Cardiac fibroblast (primary cell): Measurements from ENCODE around the gene TTC33.

Experiments
- DNase-seq, 2 donors: peaks; one replicate each; pipeline versions ENCODE4 v3.0.0 to v3.0.0-alpha.2; 2010; ENCODE audit warnings: low read depth in 2 of 2
- H3K4me3 ChIP-seq, 2 donors: replicated peaks in 1 of 2; 1 replicate in 1 of 2; 2 replicates in 1 of 2; pipeline ENCODE4 v1.5.1; 2011; ENCODE audit warnings: low read depth in 2 of 2, low read length in 2 of 2, mild to moderate bottlenecking in 2 of 2, moderate library complexity in 1 of 2
- TF ChIP-seq, protein P1 (sequence below): IDR thresholded peaks from one replicate; pipeline ENCODE4 v1.5.1; 2011; ENCODE audit warnings: low read depth, mild to moderate bottlenecking, low read length, inconsistent platforms

Gene TTC33

DNA sequence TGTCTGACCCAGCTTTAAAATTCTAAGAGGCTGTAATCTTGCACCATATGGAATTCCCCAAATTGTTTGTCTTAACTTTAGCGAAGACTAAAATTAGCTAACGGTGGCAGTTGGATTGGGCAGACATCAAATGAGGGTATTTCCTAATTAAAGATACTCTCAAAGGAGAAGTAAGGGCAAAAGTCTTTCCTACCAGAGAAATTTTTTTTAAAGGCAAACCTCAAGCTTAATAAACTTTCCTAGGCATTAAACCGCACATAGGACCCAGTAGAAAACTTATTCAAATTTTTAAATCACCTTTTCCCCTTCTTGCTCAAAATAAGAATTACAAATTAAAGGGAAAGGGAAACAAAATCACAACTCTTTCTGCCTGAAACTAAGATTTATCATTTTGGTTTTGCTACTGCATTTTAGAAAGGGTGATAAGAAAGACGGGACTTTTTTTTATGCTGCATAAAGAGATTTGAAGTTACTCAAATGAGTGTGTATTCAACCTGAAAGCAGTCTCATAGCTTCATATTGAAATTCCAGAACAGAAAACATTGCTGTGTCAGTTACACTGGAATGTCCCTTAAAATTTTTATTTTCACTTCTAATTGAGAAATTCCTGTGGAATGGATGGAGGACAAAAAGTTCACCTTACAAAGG lies 265.2 kb downstream of the TTC33 start:
- TF ChIP-seq, protein P1, sequence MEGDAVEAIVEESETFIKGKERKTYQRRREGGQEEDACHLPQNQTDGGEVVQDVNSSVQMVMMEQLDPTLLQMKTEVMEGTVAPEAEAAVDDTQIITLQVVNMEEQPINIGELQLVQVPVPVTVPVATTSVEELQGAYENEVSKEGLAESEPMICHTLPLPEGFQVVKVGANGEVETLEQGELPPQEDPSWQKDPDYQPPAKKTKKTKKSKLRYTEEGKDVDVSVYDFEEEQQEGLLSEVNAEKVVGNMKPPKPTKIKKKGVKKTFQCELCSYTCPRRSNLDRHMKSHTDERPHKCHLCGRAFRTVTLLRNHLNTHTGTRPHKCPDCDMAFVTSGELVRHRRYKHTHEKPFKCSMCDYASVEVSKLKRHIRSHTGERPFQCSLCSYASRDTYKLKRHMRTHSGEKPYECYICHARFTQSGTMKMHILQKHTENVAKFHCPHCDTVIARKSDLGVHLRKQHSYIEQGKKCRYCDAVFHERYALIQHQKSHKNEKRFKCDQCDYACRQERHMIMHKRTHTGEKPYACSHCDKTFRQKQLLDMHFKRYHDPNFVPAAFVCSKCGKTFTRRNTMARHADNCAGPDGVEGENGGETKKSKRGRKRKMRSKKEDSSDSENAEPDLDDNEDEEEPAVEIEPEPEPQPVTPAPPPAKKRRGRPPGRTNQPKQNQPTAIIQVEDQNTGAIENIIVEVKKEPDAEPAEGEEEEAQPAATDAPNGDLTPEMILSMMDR: no peak
- H3K4me3 ChIP-seq: no peak overlapping the region
- peak in 1 of 2 donors; percentile 35 for DNase-seq

DNA sequence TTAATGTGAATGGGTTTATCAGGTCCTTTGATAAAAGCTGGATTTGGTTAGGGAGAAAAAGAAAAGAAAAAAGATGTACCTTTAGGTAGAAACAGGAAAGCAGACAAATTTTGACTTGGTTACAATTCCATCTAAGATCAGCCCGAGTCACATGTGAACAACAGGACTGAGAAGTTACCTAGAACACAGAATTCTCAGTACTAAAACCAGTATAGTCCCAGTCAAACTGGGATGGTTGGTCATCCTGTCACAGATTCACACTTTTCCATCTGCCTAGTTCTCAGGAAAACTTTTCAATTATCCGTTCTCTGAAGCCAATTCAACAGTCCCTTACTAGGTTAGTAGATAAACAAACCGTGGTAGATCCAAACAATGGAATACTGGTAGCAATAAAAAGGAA lies 266.3 kb downstream of the TTC33 start:
- no peak overlapping the region for H3K4me3 ChIP-seq

DNA sequence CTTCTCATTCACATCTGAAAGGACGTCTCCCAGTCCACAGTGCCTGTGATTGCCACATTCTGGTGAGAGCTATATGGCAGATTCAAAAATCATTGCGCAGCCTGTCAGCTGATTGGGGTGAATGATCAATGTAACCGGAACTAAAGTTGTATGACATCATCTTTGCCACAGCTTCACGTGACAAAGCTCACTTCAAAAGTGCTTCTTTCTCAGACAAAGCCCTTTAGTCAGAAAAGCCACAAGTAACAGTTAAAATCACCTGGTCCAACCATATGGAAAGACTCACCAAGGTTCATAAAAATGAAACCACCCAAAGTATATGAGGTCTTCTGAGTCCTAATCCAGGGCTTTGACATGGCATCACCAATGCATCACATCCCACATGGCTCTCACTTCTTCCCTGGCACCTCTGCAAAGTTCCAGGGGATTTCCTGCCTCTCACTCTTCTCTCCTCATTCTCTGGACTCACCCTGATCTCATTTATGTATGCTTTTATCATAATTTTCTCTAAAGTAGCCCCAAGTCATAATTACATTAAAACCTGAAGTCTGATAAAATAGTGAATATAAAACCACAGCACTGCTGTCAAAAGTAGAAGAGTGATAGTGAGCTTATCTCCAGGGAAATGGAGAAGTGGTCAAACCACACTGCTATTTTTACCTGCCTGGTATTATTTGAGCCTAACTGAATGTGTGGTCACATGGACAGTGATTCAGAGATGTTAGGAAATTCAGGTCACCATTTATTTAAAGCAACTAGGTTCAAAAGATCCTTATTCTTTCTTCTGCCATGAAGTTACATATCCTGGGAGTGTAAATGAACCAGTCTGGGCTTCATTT lies 269.1 kb downstream of the TTC33 start:
- H3K4me3 ChIP-seq: no peak overlapping the region
- peak in 1 of 2 donors; percentile 32 for DNase-seq
- TF ChIP-seq, protein P1: no peak

More for the DNA sequence above, 266.3 kb downstream of the TTC33 start:
- TF ChIP-seq, protein P1: no peak
- no peak for DNase-seq

DNA sequence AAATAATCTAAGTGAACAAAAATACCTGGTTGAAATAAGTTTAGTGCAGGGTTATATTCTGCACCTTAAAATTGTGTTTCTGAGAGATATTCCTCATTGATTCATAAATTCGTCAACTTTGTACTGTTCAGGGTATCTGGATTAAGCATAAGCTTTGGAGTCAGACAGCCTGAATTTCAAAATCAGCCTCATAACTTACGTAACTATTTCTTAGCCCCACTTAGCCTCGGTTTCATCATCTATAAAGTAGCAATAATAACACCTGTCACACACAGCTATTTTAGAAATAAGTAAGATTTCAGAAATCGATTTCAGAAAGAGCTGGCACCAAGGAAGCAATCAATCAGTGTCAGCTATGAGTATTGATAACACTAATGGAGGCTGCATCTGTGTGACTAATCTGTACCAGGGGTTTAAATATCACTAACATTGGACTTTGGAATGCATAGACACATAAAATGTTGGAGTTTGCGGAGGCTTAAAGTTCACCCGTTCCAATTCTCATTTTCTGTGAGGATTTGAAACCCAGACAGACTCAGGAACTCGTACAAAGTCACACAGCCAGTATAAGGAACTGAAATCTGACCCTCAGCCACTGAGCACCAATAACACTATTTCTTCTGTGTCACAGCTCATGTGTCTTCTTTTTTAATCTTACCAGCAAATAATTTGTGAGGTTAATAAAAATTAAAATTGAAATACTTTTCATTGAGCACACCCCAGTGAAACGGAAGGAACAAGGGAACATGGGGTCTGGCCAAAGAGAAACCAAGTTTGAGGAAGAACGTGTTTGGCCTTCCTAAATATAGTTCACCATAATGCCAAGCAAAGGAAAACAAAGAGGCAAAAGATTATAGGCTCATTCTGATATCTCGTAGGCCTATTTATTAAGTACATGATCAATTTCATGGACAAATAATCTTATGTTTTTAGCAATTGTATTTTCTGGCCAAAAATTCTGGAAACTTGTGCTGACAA lies 270.5 kb downstream of the TTC33 start:
- H3K4me3 ChIP-seq: no peak overlapping the region

DNA sequence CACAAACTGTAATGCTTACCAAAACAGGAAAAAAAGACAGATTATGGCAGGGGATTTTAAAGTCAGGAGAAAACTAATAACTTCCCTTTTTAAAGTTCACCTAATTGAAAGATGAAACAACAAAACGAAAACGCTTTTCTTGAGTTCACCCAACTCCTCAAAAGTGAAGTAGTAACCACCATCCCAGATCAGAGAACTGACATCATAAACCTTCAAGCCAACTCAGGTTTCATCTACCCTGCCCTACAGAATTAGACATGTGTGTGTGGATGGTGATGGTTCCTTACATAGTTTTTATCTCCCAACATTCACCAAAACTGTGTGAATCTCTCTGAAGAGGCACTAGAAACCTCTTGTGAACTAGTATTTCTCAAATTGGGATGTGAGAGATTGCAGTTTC lies 271.3 kb downstream of the TTC33 start:
- no peak for DNase-seq
- TF ChIP-seq, protein P1: no peak
- no peak overlapping the region for H3K4me3 ChIP-seq

More for the DNA sequence above, 270.5 kb downstream of the TTC33 start:
- DNase-seq: peak in 1 of 2 donors; percentile 25
- TF ChIP-seq, protein P1: no peak

DNA sequence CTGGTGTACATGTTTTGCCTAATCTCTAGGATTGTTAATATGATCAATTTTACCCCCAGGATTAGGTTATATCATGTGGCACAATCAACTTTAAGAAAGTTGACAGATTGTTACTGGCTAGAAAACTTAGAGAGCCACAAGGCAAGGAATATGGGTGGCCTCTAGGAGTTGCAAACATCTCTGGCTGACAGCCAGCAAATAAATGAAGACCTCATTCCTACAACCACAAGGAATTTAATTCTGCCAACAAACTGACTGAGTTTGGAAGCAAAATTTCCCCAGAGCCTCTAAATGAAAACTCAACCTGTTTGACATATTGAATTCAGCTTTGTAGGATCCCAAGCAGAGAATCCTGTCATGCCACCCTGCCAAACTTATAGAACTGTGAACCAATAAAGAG lies 272.4 kb downstream of the TTC33 start:
- no peak overlapping the region for H3K4me3 ChIP-seq
- peak; percentile 20 to 38 for DNase-seq
- TF ChIP-seq, protein P1: no peak
